ENCODE measurements around the gene NPW.
"Not testable (repeated sequence)": the region's sequence is repeated elsewhere in the genome, so short reads cannot be mapped to it uniquely, and the experiment has no call there.

The NPW gene

DNA sequence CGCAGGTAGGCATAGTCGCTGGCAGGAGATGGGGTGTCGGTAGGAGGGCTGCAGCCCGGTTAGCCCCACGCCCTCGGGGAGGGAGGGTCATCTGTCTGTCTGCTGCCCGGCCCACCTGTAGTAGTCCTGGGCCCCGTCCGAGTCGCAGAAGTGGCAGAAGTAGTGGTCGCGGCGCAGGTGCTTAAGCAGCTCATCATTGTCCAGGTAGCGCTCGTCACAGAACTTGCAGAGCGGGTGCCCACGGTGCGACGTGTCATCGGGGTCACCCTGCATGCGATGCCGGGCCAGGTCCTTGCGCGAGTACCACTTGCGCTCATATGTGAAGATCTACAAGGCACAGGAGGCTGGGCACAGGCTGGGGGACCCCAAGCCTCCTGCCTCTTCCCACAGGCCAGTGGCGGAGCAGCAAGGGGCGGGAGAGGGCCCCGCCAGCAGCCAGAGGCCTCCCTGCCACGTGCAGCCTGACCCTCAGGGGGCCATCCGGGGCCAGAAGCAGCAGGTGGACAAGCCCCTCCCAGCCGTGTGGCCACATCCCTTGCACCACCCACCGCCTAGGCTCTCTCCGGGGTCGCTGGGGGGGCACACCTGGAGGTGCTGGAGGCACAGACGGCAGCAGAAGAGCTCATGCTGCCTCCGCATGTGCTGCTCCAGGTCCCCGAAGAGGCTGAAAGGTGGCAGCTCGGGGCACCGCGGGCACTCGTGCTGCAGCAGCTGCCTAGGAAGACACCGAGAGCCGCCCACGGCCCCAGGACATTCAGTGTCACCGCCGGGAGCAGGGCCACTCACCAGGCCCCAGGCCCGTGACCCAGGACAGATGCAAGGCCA is 17.0 kb upstream of the NPW start:
- no peak for FAIRE-seq

DNA sequence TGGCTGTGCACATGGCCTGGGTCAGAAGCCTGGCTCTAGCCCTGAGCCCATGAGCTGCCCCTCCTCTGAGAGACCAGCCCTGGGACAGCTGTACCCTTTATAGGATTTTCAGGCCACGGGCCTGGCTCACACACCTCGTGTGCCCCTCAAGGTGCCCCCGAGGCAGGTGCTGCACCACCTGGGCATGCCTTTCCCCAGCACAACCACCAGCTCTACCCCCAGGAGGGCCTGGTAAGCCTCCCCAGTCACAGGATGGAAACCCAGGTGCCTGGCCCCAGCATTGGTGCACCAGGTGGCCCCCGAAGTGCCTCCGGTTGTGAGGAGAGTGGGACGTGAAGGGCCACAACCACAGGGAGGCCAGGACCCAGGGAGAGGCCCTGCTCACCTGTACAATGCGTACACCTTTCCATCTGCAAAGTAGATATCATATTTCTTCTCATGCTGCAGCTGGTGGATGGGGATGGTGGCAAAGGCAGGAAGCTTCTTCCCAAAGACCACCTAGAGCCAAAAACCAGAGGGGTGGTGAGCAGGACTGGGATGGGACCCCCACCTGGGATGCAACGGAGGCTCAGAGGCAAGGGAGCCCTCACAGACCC is 16.3 kb upstream of the NPW start:
- no peak for FAIRE-seq

DNA sequence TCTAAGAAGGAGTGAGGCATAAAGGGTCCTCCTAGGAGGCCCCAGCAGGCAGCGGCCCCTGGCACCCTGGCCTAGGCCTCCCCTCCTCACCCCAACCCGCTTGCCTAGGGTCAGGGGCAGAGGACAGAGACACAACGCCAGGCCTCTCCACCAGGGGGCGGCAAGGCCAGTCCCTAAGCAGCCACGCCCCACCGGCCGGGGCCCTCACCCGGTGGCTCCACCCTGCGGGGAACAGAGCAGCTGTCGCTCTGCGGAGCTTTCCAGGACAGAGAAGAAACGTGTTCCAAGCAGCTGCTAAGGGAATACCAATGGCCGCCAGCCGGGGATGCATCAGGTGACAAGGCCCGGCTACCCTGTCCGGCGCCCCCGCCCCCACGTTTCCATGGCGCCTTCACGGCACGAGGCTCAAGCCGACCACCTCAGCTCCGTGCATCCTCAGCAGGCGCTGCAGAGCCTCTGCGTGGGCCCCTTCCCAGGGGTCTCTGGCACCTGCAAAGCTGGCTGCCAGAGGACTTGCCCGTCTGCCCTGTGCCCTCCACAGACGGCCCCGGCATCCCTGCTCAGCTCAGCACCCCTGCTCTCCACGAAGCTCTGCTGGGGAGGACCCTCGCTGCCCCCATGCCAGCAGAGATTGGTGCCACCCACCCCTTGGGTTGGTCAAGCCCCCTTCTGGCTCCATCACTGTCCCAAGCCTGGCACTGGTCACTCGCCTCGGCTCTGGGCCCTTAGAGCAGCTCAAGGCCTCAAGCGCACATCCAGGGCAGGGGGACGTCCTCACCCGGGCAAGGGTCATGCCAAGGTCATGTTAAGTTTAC is 15.6 kb upstream of the NPW start:
- FAIRE-seq = no peak

GRCh38 chr16:2004795-2005517 is 14.6 kb upstream of the NPW start:
- no peak for FAIRE-seq

DNA sequence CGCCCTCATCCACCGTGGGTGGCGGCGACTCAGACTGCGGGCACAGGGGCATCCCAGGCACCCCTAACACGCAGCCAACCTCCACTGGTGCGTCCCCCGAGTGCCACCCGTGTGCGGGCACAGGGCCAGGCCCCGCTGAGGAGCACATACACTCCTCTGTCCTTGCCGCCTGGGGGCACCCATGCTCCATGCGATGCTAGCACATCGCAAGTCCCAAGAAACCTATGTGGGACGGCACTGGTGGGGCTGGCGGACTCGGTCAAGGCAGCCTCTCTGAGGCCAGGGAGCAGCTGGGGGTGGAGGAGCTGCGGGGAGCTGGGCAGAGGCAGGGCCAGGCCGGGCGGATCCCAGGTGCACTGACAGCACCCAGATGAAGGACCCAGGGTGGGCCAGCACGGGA is 13.9 kb upstream of the NPW start:
- FAIRE-seq = no peak

GRCh38 chr16:2006317-2006716 is 13.3 kb upstream of the NPW start:
- no peak for FAIRE-seq

DNA sequence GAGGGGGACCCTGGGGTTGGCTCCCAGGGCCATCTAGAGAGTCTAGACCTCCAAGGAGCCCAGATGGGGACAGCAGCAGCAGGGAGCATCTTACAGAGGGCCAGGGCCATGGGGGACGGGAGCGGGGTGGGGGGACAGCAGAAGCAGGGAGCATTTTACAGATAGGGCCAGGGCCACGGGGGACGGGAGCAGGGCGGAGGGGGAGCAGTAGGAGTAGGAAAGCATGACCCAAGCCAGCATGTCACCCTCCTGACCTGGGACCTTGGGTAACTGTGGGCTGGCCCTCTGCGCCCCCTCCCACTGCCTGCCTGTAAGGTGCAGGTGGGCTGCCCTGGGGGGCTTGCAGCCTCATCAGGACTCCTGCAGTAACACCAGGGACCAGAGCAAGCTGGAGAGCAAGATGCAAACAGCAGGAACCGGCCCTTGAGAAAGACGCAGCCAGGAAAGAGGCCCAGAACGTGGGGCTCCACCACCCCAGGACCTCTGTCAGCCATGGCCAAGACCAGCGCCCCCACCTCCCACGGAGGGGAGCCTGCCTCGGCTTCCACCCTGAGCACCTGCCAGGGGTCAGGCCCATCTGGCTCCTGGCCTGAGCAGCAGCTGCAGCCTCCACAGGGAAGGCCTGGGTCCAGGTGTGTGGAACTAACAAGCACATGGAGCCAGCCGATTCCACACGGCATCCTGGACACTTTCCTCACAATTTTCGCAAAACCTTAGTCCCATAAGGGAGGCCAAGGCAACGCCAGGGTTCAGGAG is 12.3 kb upstream of the NPW start:
- no peak for FAIRE-seq

GRCh38 chr16:2008009-2008526 is 11.5 kb upstream of the NPW start:
- no peak for FAIRE-seq

DNA sequence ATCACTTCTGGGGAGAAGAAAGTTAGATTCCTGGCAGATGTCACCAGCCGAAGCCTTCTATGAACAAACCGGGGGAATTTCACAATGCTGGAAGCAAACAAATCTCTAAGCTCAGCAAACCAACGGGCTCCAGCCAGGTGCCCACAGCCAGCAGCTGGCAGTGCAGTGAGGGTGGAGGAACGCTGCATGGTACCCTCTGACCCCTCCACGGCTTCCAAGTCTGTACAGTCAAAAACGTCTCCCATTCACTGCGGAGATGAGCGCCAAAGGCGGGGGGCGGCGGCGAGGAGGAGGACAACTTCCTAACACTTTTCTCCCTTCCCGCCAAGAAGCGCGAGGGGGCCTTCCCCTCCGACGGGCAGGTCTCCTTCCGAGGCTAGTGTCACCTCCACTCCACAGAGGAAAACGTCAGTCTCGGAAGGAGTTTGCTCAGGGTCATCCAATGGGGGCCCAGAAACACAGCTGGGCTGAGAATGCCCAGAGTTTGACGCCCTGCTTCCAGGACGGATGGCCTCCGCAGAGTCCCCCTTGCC is 10.9 kb upstream of the NPW start:
- FAIRE-seq = no peak

GRCh38 chr16:2009164-2009711 is 10.3 kb upstream of the NPW start:
- FAIRE-seq = no peak

GRCh38 chr16:2009791-2010510 is 9.6 kb upstream of the NPW start, which contains the start of gene ZNF598:
TSS of gene ZNF598 (minus strand) at chr16:2009821.
- FAIRE-seq = no peak

DNA sequence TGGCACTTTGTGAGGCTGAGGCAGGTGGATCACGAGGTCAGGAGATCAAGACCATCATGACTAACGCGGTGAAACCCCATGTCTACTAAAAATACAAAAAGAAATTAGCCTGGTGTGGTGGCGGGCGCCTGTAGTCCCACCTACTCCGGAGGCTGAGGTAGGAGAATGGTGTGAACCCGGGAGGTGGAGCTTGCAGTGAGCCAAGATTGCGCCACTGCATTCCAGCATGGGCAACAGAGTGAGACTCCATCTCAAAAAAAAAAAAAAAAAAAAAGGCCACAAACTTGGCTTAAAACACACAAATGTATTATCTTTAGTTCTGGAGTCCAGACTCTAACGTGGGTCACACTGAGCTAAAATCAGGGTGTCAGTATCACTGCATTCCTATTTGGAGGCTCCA is 7.9 kb upstream of the NPW start:
- FAIRE-seq = not testable (repeated sequence)

GRCh38 chr16:2013527-2013926 is 6.1 kb upstream of the NPW start:
- FAIRE-seq = no peak

GRCh38 chr16:2015117-2015946 is 4.3 kb upstream of the NPW start:
- no peak for FAIRE-seq

GRCh38 chr16:2015947-2016208 is 3.7 kb upstream of the NPW start:
- no peak for FAIRE-seq

GRCh38 chr16:2016407-2016922 is 3.1 kb upstream of the NPW start:
- FAIRE-seq = no peak

GRCh38 chr16:2019921-2020831 is 591 bp downstream of the NPW start:
- no peak for FAIRE-seq

GRCh38 chr16:2022723-2023091 is 3.1 kb downstream of the NPW start:
- FAIRE-seq = no peak
